Mammary epithelial cell (primary cell): ENCODE data around the gene NISCH.

Experiments
- CTCF ChIP-seq, 2 donors: IDR thresholded peaks in 1 of 2; conservative IDR thresholded peaks in 1 of 2; 2 replicates each; pipeline ENCODE4 v1.5.1; 2011 to 2012; ENCODE audit warnings: inconsistent platforms in 2 of 2, low read length in 2 of 2, mild to moderate bottlenecking in 2 of 2, control low read depth in 1 of 2, low read depth in 1 of 2; ENCODE audit not compliant: insufficient read depth in 1 of 2; ENCODE audit errors: extremely low read depth in 1 of 2
- EZH2 ChIP-seq: IDR thresholded peaks from 2 replicates; pipeline ENCODE4 v1.6.1; 2012; ENCODE audit warnings: low read length, inconsistent platforms, borderline replicate concordance

- TF ChIP-seq EZH2, result no peak
- no peak for TF ChIP-seq CTCF (conservative IDR thresholded peaks at IDR 0.05 in 1 of 2, IDR thresholded peaks at IDR 0.05 in 1 of 2; ENCODE audit: extremely low read depth in 1 of 2, insufficient read depth in 1 of 2, low read depth in 1 of 2, low read length in 2 of 2)
These were observed 40.6 kb downstream of the NISCH start for GRCh38 chr3:52495777-52496602.
